ENCODE measurements around the gene SAP30L.

Gene SAP30L

GRCh38 chr5:154464438-154464837 lies 18.6 kb downstream of the SAP30L start:
- no peak for DNase-seq (ENCODE audit: low read depth in 2 of 2)

GRCh38 chr5:154465169-154465568 lies 19.4 kb downstream of the SAP30L start:
- DNase-seq (ENCODE audit: low read depth in 2 of 2) = no peak

GRCh38 chr5:154466147-154466546 lies 20.4 kb downstream of the SAP30L start:
- DNase-seq (ENCODE audit: low read depth in 2 of 2) = no peak

GRCh38 chr5:154466671-154467070 lies 20.9 kb downstream of the SAP30L start:
- DNase-seq (ENCODE audit: low read depth in 2 of 2) = no peak

GRCh38 chr5:154467655-154468354 lies 22.0 kb downstream of the SAP30L start:
- peak; percentile 27 for DNase-seq (ENCODE audit: low read depth in 2 of 2)

GRCh38 chr5:154470137-154470536 lies 24.3 kb downstream of the SAP30L start:
- DNase-seq (ENCODE audit: low read depth in 2 of 2) = no peak

GRCh38 chr5:154470947-154471870 lies 25.4 kb downstream of the SAP30L start:
- no peak for DNase-seq (ENCODE audit: low read depth in 2 of 2)

- no peak for DNase-seq (ENCODE audit: low read depth in 2 of 2)
These were observed 27.2 kb downstream of the SAP30L start for GRCh38 chr5:154472871-154473580.

- no peak for DNase-seq (ENCODE audit: low read depth in 2 of 2)
These were observed 27.9 kb downstream of the SAP30L start for GRCh38 chr5:154473581-154474283.

GRCh38 chr5:154474396-154475334 lies 28.9 kb downstream of the SAP30L start:
- no peak for DNase-seq (ENCODE audit: low read depth in 2 of 2)

GRCh38 chr5:154475591-154476353 lies 30.0 kb downstream of the SAP30L start:
- no peak for DNase-seq (ENCODE audit: low read depth in 2 of 2)

- no peak for DNase-seq (ENCODE audit: low read depth in 2 of 2)
These were observed 30.8 kb downstream of the SAP30L start for GRCh38 chr5:154476354-154477205.

GRCh38 chr5:154477382-154478223 lies 31.8 kb downstream of the SAP30L start:
- no peak for DNase-seq (ENCODE audit: low read depth in 2 of 2)

- no peak for DNase-seq (ENCODE audit: low read depth in 2 of 2)
These were observed 32.4 kb downstream of the SAP30L start, which contains the start of gene HAND1 for GRCh38 chr5:154478224-154478565. Gene HAND1, minus strand, starts transcription at chr5:154478227. Its CDS starts 219 bp downstream, at chr5:154478008.

GRCh38 chr5:154478752-154479159 lies 33.0 kb downstream of the SAP30L start:
- no peak for DNase-seq (ENCODE audit: low read depth in 2 of 2)

GRCh38 chr5:154479160-154479943 lies 33.6 kb downstream of the SAP30L start:
- no peak for DNase-seq (ENCODE audit: low read depth in 2 of 2)
